HL-60/S4 (cell line): ENCODE data around the gene DNAJC21.

ENCODE experiments used
- in situ Hi-C: fragments of 300-500 bp; cut with MboI; formaldehyde crosslinking; loops from 2 replicates; pipeline ENCODE4 v1.14.3; 2022; ENCODE audit warnings: low sequenced_read_pairs

The DNAJC21 gene

GRCh38 chr5:34929134-34929719 lies at the start of gene DNAJC21:
DNAJC21 (plus strand) TSS chr5:34929559; CDS start chr5:34929820, 261 bp downstream.
- in situ Hi-C loops: no loop called here

- in situ Hi-C loops: no loop called here
Measured at GRCh38 chr5:34881246-34881645, 48.1 kb upstream of the DNAJC21 start.

DNA sequence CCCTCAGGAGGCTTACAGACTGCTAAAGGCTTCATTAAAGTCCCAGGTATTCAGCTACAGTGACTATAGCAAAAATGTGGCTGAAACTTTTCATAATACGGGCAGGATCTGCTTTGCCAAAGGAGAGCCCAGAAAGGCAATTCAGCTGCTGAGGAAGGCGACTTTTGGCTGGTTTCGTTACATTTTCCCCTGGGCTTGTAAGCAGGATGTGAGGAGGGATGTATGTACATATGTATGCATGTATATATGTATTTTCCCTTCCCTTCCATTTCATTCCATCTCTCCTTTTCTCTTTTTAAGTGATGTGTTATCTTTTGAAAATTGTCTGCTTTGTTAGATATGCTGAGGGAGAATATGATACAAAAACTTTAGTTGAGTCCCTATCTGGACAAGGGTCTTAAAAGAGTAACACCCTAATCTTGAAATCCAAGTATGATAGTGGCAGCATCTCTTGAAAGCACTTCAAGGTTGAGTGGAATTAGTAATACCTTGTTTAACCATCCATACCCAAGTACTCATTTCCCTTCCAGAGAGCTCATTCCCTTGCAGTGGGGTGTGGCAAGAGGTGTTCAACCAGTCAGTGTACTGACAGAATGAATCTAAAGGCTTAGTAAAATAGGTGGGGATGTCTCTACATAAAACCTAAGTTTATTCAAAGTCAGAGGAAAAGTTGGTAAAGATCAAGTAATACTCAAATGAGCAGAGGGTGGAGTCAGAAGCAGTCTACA lies 42.8 kb upstream of the DNAJC21 start:
- in situ Hi-C loops: no loop called here

GRCh38 chr5:34889394-34889793 lies 40.0 kb upstream of the DNAJC21 start:
- in situ Hi-C loops: no loop called here

GRCh38 chr5:34891981-34892380 lies 37.4 kb upstream of the DNAJC21 start:
- in situ Hi-C loops: no loop called here

DNA sequence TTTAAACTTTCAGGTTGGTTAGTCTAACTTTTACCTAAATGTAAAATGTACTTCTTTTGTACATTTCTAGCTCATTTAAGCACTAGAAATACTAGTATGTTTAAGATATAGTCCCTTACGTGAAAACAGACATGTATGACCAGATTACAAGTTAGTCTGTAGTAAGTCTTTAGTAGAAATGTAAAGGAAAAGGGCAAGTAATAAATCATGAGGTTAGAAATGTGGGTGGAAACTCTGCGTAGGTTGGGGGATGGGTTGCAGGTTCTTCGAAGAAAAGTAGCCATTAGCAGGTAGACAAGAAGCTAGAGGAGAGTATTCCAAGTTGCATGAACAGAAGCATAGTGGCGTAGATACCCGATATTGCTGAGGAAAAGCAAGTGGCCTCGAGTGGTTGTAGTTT lies 36.9 kb upstream of the DNAJC21 start:
- in situ Hi-C loops: no loop called here

GRCh38 chr5:34894716-34895115 lies 34.6 kb upstream of the DNAJC21 start:
- in situ Hi-C loops: no loop called here

- in situ Hi-C loops: no loop called here
Measured at GRCh38 chr5:34895641-34896419, 33.5 kb upstream of the DNAJC21 start.

GRCh38 chr5:34897646-34898045 lies 31.7 kb upstream of the DNAJC21 start:
- in situ Hi-C loops: no loop called here

- in situ Hi-C loops: no loop called here
Measured at GRCh38 chr5:34898258-34898895, 31.0 kb upstream of the DNAJC21 start.

DNA sequence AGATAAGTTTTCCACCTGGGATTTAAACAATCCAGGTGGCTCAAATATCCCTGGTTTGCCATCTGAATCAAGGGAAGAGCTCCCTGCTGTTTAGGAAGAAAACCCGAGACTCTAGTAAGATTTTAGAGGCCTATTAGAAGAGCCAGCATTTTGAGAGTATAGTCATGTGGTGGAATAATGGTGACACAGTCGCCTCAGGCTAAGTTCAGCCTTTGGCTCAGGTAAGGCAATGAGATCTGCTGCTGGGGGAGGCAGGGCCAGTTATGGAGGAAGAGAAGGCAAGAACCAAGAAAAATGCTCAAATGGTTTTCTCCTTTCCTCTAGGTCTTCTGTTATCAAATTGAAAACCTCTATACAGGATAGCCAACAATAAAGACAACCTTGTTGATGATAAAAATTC lies 30.3 kb upstream of the DNAJC21 start:
- in situ Hi-C loops: no loop called here

DNA sequence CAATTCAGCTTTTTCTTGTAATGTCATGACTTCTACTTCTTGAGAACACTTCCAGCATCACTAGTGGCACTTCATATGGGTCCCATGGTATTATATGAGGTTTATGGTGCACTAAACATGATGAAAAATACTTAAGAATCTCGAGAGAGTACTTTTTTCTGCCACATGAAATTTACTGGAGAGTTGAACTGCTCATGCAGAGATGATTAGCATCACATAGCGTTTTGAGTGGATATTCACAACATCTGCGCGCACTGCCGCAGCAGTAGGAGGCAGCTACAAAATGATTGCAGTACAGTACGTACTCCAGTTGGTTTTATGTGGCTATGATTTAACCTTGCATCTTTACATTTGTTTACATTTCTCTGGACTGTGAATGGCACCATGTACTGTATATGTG lies 28.7 kb upstream of the DNAJC21 start:
- in situ Hi-C loops: no loop called here

GRCh38 chr5:34903260-34903659 lies 26.1 kb upstream of the DNAJC21 start:
- in situ Hi-C loops: no loop called here

GRCh38 chr5:34905564-34905963 lies 23.8 kb upstream of the DNAJC21 start:
- in situ Hi-C loops: no loop called here

DNA sequence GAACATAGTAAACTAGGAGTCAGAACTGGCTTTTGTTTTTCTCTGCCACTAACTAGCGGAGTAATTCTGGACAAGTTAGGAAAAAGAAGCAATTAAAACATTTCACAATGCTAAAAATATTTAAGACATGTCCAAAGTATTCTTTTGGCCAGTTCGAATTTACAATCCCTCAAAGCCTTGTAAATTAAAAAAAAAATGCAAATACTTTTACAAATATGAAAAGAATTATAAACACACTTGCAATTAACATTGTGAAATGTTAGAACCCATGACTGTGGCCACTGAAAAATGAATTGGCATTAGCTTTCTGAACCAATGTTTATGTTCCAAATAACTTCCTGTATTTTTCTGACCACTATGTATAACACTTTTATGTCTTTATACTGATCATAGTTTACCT lies 16.3 kb upstream of the DNAJC21 start:
- in situ Hi-C loops: no loop called here

- in situ Hi-C loops: no loop called here
Measured at GRCh38 chr5:34914671-34915138, 14.7 kb upstream of the DNAJC21 start.

DNA sequence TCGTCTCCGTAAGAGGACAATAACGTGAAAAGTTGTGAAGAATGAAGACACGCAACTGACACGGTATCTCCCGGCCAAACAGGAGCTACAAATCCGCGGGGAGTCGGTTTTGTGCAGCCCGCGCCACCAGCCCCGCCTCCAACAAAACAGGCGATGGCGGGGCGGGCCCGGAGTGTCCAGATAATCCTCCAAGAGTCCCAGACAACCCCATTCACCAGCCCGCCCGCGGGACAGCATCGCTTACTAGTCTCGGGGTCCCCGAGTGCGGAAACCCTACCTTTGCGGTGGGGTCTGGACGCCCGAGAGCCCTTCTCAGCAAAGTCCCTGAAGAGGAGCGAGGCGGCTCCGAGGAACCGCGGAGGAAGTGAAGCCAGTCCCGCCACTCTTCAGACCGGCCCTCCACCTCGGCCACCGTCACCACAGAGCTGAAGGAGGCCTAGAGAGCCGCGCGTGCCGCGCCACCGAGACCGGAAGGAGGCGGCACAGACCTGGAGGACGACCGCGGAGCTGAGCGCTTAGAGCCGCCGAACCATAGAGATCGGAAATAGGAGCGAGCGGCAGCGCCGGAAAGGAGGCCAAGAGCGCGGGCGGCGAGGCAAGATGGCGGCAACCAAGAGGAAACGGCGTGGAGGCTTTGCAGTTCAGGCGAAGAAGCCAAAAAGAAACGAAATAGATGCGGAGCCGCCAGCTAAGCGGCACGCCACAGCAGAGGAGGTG lies 14.1 kb upstream of the DNAJC21 start, which contains the start of the genes BRIX1 and RAD1:
BRIX1 (plus strand) TSS at position 573 of the 717 bp plus-strand sequence; CDS start at position 601, 28 bp downstream.
RAD1 (minus strand) TSS at position 366 of the 717 bp plus-strand sequence. CDS start 612 bp downstream, outside the sequence.
- in situ Hi-C loops: no loop called here

DNA sequence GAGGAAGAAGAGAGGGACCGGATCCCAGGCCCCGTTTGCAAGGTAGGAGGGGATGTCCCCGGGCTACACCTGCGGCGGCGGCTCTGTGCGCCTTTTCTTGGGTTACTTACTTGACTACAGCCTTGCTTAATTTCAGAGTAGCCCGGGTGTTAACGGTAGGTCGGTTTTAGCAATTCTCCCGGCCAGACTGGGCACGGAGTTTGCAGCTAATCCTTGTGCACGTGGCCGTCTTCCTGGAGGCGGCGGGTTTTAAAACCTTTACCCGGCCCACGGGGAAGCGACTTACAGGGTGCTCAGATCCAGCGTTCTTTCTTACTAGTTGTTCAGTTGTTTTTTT lies 13.5 kb upstream of the DNAJC21 start:
- in situ Hi-C loops: no loop called here

GRCh38 chr5:34916518-34916917 lies 12.8 kb upstream of the DNAJC21 start:
- in situ Hi-C loops: no loop called here

DNA sequence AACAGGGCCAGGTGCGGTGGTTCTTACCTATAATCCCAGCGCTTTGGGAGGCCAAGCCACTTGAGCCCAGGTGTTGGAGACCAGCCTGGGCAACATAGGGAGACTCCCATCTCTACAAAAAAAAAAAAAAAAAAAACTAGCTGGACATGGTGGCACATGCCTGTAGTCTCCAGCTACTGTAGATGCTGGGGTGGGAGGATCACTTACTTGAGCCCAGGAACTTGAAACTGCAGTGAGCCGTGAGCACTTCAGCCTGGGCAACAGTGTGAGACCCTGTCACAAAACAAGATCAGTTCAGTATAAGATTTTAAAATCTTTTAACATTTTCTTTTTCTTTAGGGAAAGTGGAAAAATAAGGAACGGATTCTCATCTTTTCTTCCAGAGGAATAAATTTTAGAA lies 11.3 kb upstream of the DNAJC21 start:
- in situ Hi-C loops: no loop called here

- in situ Hi-C loops: no loop called here
Measured at GRCh38 chr5:34919077-34919476, 10.3 kb upstream of the DNAJC21 start.
